Epithelial cell of prostate (primary cell): ENCODE data around the gene XPO4.

Experiments used
- DNase-seq: peaks from one replicate; pipeline ENCODE4 v3.0.0-alpha.2; 2011; ENCODE audit warnings: low read depth, low spot score
- H3K27ac ChIP-seq: fragments of 450-650 bp; 2 replicates; pipeline ENCODE4 v1.5.1; 2017; ENCODE audit warnings: mild to moderate bottlenecking

Gene XPO4

DNA sequence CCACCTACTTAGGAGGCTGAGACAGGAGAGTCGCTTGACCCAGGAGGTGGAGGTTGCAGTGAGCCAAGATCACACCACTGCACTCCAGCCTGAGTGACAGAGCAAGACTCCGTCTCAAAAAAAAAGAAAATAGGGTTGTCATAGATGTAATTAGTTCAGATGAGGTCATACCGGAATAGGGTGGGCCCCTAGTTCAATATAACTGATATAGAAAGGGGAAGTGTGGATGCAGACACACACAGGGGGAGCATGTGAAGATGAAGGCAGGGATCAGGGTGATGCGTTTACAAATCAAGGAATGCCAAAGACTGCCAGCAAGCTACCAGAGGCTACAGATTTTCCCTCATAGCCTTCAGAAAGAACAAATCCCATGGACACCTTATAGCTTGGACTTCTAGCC is 104.5 kb downstream of the XPO4 start:
- no peak overlapping the region for H3K27ac ChIP-seq
- no peak for DNase-seq

DNA sequence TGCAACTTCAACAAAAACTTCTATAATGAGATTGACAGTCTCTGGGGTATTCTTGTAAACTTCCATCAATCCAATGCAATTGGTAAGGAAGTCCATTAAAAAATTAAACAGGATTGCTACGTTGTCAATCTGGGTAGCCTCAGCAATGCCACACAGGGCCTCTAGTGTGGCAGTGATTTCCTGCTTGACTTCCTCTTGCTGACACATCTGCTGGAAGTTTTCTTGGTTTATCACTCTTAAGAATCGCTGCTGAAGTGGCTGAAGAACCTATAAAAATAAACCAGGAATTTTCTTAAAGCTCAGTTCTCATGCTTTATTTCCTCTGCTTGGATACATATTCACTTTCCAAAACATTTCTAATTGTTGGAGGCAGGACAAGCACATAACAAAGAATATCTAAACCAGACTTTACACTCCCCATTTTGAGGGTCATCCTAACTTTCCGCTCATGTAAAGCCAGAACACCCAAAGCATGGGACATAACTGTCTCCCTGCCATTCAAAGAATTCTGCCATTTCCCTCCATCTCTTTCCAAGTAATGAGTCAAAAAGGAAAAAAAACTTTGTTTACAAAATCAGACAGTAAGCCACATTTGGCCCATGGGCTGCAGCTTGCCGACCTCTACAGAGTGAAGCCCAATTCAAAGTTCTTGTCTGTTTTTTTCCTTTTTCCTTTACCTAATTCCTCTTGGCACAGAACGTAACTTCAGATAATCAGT is 105.6 kb downstream of the XPO4 start:
- H3K27ac ChIP-seq, result no peak overlapping the region
- no peak for DNase-seq

DNA sequence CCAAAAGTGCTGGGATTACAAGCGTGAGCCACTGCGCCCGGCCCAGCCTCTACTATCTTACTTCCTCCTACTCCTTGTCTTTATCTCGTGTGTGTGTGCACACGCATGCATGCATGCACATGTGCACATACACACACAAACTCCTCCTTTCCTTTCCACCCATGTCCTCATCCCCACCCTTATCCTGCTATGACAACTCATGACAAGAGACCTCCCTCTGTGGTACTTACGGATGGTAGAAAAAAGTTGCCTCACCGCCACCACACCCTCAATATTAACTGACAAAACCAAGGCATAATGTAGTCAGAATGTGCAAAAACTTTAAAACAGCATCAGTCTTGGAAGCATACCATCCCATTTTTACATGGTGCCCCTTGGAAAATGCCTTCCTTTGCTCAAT is 112.9 kb downstream of the XPO4 start:
- no peak for DNase-seq
- peak overlapping the region; percentile 21 for H3K27ac ChIP-seq

DNA sequence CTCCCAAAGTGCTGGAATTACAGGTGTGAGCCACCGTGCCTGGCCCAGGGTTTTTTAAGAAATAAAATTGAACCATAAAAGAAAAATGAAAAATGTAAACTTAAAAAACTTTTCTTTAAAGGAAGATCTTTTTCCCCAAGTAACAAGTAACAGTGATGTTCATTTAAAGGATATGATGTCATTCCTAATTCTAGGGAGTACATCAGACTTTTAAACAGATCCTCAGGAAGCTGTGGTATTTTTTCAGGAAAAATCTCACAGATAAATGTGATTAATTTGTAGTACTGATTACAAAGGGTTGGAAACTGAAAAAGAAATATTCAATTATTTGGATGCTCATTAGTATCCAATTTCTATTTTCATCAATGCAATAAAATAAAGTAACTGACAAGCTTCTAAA is 114.2 kb downstream of the XPO4 start:
- no peak for DNase-seq

DNA sequence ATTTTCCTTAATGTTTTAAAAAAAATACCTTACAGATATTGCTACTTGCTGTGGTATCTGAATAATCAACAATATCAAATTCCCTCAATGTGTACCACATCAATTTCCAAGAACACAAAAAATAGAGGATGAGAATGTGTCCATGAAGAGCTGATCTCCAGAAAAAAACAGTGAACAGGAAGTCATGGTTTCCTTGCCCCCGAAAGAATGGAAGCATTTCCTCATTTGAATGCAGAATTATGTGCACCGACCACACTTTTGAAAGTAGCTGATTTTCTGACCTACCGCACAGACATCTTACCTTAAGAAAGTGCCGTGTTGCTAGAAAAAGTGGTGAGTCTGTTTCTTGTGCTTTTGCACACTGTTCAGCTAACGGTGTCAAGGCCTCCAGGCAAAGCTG is 115.4 kb downstream of the XPO4 start:
- no peak for DNase-seq
- H3K27ac ChIP-seq, result no peak overlapping the region

More for the DNA sequence above, 114.2 kb downstream of the XPO4 start:
- no peak overlapping the region for H3K27ac ChIP-seq

DNA sequence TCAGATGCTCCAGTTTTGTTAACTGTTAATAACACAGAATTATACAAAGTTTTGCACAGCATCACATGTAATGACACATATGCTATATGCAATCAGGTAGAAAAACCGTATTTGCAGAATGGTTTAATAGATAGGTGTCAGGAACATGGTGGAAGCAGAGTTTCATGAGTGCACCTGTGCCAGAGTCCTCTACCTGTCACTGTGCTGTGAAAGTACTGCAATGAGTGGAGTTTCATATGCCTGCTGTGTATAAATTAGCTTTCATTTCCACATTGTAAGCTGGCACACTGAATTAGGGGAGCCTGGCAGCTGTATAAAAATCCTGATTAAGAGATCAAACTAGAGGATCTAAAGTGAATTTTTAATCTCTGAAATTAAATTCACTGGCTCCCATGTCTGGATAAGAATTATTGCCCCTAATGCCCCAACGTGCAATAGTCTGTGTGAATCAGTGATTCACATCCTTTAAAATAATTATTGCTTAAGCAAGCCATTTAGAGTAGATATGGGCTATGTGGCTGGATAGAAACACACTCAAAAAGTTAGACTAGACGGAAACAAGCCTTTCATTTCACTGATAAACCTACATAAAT is 120.3 kb downstream of the XPO4 start:
- no peak for DNase-seq
- H3K27ac ChIP-seq, result no peak overlapping the region

DNA sequence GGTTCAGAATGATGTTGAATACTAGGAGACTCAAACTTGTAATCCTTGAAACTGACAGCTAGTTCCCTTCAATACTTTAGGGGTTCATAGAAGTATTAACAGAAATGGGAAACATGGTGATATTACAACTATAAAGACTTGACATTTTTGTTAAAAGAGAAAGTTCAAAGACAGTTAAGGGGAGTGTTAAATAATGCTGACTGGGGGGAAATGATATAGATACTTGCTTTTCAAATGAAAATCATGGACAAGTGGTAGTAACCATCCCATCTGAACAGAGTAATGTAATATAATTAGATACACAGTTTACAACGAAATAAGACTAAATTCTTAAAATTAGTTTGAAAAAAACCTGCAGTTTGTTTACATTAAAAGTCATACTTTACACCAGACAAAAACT is 122.2 kb downstream of the XPO4 start:
- DNase-seq, result no peak
- no peak overlapping the region for H3K27ac ChIP-seq

DNA sequence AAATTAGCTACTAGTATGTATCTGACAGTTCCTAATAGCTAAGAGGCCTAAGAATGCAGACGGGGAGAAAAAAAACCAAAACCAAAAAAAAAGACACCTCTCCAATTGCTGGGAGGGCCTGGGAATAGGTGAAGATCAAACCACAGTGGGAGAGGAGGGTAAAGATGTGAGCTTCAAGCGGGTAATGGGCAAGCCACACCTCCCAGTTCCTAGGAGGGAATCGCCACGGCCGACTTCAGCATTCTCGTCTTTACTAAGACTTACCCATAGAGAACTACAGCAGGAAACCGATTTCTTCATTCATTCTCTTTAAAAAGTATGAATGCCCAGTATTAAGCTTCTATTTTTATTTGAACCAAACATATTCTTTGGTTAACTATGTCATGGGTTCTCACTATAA is 123.1 kb downstream of the XPO4 start:
- no peak for DNase-seq
- H3K27ac ChIP-seq, result no peak overlapping the region

DNA sequence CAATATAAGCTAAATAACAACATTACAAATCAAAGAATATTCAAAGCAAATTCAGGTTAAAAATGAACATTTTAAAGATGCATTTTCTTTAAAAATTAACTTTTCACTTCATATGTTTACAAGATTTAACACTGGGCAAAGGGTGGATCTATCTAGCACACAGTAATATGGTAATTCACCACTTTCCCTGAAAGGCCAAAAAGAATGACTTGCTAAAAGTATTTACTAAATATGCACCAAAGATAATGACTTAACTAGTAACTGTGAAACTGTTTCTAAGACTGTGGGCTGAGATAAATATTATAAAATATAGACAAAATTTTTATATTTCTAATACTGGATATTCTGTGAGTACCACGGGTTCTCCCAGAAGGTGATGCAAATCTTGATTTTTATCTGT is 124.2 kb downstream of the XPO4 start:
- H3K27ac ChIP-seq, result no peak overlapping the region
- DNase-seq, result no peak

DNA sequence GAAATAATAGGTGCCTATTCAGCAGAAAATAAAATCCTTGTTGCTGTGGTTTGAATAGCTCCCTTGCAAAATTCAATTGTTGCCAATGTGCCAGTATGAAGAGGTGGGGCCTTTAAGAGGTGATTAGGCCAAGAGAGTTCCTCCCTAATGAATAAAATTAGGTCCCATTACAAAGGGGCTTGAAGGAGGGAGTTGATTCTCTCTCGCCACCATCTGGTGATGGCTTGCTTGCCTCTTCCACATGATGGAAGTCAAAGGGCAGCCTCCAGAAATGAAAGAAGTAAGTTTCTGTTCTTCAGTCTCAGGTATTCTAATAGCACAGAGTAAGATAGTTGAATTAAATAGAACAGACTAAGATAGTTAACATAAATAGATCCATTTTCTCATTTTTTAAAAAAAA is 125.8 kb downstream of the XPO4 start:
- no peak for DNase-seq
- no peak overlapping the region for H3K27ac ChIP-seq

DNA sequence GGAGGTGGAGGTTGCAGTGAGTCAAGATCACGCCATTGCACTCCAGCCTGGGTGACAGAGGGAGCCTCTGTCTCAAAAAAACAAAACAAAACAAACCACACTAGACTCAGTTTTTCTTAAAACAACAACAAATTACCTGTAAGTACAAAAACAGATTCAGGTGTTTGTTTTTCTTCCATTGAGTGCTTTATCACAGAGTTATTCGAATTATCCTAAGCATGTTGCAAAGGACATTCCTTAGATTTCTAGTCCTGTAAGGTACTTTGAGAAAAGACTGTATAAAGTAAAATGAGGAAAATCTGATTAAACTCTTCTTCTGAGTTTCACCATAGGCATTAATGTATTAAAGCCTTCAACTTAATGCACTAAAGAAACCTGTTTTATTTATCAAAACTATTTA is 126.6 kb downstream of the XPO4 start:
- no peak overlapping the region for H3K27ac ChIP-seq
- DNase-seq, result no peak

DNA sequence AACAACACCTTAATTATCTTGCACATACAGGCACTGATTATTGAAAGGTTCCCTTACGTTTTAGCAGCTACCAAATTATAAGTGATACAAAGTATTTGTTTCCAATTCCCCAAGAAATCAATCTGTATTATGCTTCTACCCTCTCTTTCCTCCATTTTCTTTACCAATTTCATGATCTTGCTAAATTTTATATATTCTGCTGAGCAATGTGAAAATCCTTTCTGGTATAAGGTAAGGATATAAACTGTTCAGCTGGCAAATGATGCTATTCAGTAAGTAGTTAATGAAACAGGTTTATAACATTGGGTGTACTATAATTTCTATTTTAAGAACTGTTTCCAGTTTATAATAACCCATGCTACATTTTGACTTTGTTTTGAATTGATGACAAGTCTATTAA is 127.8 kb downstream of the XPO4 start:
- H3K27ac ChIP-seq, result no peak overlapping the region
- DNase-seq, result no peak

DNA sequence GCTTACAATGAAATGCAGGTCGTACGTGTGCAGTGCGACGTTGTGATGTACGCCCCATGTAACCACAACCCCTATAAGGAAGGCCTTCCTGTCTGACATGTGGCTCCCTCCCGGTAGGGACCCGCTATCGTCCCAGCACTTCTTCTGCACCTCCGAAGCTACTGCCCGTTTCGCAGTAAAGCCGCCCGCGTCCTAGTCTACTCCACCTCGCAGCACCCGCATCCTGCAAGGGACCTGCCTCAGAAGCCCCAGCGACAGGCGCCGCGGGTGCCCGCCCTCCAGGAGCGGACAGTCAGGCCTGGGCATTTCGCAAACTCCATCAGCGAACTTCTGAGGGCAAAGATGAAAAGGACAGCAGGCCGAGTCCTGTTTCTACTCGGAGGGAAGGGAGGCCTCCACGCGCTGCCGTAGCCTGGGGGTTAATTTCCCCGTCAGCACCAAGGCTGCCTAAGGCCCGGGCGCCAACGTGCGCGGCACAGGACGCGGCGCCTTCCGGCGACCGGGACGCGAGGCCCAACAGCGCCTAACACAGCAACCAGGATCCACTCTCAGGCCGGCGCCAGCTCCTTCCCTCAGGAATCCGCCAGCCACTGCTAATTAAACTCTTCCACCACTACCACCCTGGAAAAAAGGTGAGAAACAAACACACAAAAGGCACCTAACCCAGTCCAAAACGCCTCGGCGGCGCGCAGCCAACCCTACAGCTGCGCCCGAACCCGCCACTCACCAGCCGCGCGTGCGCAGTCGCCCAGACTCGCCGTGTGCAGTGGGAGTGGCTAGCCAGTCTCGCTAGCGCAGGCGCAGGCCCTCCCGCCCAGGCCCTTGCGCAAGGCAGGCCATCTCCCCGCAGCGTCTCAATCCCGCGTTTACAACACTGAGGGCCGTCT is 129.1 kb downstream of the XPO4 start, which contains the start of gene EEF1AKMT1:
TSS of gene EEF1AKMT1 (minus strand) at position 768 of the 887 bp plus-strand sequence. CDS start 16,363 bp downstream, outside the sequence.
- peak; percentile 60 for DNase-seq
- peak within 1 kb of the TSS; percentile 82 for H3K27ac ChIP-seq

DNA sequence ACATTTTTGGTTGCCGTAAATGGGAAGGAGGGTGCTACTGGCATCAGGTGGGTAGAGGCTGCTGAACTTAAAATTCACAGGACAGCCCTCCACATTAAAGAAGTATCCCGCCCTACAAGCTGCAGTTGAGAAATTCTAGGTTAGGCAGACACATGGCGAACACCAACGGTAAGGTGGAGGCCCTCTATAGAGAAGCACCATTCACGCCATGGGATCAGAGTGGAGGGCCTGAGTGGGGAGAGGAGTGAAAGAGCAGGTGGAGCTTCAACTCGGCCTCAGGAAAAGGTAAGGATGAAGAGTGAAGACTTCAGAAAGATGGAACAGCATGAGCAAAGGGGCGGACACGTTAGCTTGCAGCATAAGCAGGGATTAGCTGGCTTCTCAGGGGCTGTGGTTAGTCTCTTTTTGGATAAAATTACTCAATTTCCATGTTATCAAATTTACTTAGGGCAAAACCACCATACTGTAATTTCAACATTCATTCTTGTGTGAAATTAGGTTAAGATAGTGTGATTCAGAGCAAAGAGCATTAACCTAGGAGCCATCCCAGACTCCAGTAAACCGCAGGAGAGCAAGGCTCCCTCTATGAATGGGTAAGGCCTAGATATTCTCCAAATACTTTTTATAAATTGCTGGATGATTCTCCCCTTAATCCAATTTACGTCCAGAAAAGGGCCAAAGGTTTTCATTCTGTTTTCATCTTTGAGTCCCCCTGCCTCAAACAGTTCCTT is 130.0 kb downstream of the XPO4 start:
- no peak for DNase-seq
- H3K27ac ChIP-seq, result peak overlapping the region; percentile 82

DNA sequence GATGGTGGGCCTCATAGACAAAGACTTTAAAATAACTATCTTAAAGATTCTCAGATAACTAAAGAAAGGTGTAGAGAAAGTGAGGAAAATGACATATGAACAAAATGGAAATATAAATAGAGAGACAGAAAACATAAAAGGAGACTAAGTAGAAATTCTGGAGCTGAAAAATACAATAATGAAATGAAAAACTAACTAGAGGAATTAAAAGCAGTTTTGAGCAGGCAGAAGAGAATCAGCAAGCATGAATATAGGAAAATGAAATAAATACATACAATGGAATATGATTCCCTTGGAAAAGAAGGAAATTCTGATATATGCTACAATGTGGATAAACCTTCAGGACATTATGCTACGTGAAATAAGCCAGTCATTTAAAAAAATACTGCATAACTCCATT is 132.7 kb downstream of the XPO4 start:
- no peak overlapping the region for H3K27ac ChIP-seq
- no peak for DNase-seq

DNA sequence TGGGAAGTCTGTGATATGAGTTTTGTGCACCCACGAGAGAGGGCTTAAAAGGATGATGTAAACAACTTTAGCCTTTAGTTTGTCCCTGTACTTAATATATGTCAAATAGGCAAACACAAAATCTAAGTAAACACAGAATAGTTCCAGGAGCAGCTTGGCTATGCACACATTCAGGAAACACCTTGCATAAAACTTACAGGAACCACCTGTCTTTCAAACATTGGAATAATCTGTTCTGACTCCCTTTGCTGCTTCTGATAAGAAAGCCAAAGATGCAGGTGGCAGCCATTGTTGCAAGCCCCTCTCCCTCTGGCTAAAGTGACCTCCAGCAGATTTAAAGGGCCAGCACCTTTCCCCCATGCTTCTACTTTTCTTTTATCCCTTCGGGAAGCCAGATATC is 133.5 kb downstream of the XPO4 start:
- no peak for DNase-seq

DNA sequence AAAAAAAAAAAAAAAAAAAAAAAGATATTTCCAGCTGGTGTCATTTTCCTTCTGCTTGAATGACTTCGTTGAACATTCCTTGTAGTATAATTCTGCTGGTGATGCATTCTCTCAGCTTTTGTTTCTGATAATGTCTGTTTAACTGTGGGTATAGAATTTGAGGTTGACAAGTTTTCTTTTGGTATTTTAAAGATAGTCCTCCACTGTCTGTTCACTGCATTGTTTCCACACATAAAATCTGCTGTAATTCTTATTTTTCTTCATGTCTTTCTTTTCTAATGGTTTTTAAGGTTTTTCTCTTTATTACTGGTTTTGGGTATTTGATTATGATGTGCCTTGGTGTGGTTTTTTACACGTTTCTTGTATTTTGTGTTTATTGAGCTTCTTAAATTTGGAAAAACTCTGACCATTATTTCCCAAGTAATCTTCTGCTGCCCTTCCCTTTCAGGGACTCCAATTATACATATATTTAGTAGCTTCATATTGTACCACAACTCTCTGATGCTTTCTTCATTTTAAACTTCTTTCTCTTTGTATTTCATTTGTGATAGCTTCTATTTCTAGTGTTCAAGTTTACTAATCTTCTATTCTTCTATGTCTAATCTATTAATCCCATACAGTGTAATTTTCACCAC is 135.1 kb downstream of the XPO4 start:
- H3K27ac ChIP-seq, result no peak overlapping the region
- DNase-seq, result no peak

More for the DNA sequence above, 133.5 kb downstream of the XPO4 start:
- no peak overlapping the region for H3K27ac ChIP-seq

DNA sequence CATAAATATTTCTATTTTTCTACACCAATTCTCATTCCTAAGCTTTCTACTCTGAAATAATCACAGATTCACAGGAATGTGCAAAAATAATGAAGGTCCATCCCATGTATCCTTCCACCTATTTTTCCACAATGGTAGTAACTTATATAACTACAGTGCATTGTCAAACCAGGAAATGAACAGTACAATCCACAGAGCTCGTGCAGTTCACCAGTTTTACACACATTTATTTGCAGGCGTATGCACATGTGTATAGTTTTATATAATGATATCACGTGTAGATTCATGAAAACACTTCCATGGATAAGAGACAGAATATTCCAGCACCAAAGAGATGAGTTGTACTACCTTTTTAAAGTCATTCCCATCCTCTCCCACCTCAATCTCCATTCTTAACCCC is 141.7 kb downstream of the XPO4 start:
- no peak overlapping the region for H3K27ac ChIP-seq
- no peak for DNase-seq

DNA sequence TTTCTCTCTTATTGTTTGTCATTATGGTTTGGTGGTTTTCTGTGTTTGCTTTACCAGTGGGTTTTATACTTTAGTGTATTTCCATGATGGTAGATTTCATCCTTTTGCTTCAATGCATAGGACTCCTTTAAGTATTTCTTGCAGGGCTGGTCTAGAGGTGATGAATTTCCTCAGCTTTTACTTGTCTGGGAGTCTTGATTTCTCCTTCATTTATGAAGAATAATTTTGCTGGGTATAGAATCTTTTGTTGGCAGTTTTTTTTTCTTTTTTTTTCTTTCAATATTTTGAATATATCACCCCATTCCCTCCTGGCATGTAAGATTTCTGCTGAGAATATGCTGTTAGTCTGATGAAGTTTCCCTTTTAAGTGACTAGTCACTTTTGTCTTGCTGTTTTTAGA is 148.5 kb downstream of the XPO4 start:
- DNase-seq, result no peak
- H3K27ac ChIP-seq, result no peak overlapping the region

DNA sequence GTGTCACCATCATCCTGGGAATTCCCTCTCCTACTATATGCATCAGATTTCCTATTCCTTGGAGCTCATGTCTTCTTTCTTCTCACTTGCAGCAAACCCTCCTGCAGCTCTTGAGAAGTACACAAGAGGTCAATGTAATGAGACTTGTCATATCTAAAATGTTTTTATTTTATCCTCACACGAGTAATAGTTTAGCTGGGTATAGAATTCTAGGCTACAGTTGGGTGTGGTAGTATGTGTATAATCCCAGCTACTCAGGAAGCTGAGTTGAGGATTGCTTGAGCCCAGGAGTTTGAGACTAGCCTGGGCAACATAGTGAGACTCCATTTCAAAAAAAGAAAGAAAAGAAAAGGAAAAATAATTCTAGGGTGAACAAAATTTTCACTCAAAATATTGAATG is 153.2 kb downstream of the XPO4 start:
- no peak for DNase-seq
- H3K27ac ChIP-seq, result no peak overlapping the region
